Fibroblast of lung (primary cell): Measurements from ENCODE around the gene DENND5B. TPM values are rescaled to one million over a fixed set of nuclear protein-coding genes. Genes with fewer than 3 reads are reported as not detected.

Source experiments
- DNase-seq, 2 donors: peaks; one replicate each; pipeline versions ENCODE4 v3.0.0 to v3.0.0-alpha.2; 2010; ENCODE audit warnings: low read depth in 2 of 2
- H2AFZ ChIP-seq: 2 replicates; pipeline ENCODE4 v1.5.1; 2012; ENCODE audit warnings: low read length, control low read depth, inconsistent platforms
- H3K27ac ChIP-seq: 2 replicates; pipeline ENCODE4 v1.5.1; 2011; ENCODE audit warnings: low read length, control low read depth; ENCODE audit not compliant: insufficient read depth
- H3K27me3 ChIP-seq: 2 replicates; pipeline ENCODE4 v1.5.1; 2011; ENCODE audit warnings: mild to moderate bottlenecking, low read length; ENCODE audit not compliant: control insufficient read depth, insufficient read depth
- H3K36me3 ChIP-seq: 2 replicates; pipeline ENCODE4 v1.5.1; 2011; ENCODE audit warnings: low read length; ENCODE audit not compliant: control insufficient read depth, insufficient read depth
- H3K4me1 ChIP-seq: 2 replicates; pipeline ENCODE4 v1.5.1; 2011; ENCODE audit warnings: low read length; ENCODE audit not compliant: control insufficient read depth, insufficient read depth; ENCODE audit errors: extremely low read depth
- H3K4me2 ChIP-seq: 2 replicates; pipeline ENCODE4 v1.5.1; 2011; ENCODE audit warnings: low read length, control low read depth; ENCODE audit not compliant: insufficient read depth; ENCODE audit errors: extremely low read depth
- H3K4me3 ChIP-seq, 4 experiments: fragments of 200-600 bp in 1 of 4; sonication (generic) in 1 of 4; replicated peaks in 1 of 4; 2 replicates each; pipeline ENCODE4 v1.5.1; 2011 to 2016; ENCODE audit warnings: low read length in 4 of 4, low read depth in 3 of 4, mild to moderate bottlenecking in 3 of 4, control low read depth in 2 of 4, inconsistent platforms in 1 of 4, mixed read lengths in 1 of 4; ENCODE audit not compliant: insufficient read depth in 1 of 4; ENCODE audit errors: control extremely low read depth in 1 of 4
- H3K79me2 ChIP-seq: 2 replicates; pipeline ENCODE4 v1.5.1; 2012; ENCODE audit warnings: mild to moderate bottlenecking, low read length, inconsistent platforms; ENCODE audit not compliant: control insufficient read depth, insufficient read depth
- H3K9ac ChIP-seq: 2 replicates; pipeline ENCODE4 v1.5.1; 2011; ENCODE audit warnings: mild to moderate bottlenecking, low read length, control low read depth; ENCODE audit not compliant: insufficient read depth
- H3K9me3 ChIP-seq: 2 replicates; pipeline ENCODE4 v1.5.1; 2012; ENCODE audit warnings: low read depth, low read length; ENCODE audit not compliant: control insufficient read depth, insufficient read depth
- H4K20me1 ChIP-seq: 2 replicates; pipeline ENCODE4 v1.5.1; 2011; ENCODE audit warnings: low read length; ENCODE audit not compliant: control insufficient read depth, insufficient read depth; ENCODE audit errors: extremely low read depth
- EZH2 ChIP-seq: IDR thresholded peaks from 2 replicates; pipeline ENCODE4 v1.5.1; 2012; ENCODE audit warnings: low read length, control low read depth, mild to moderate bottlenecking; ENCODE audit errors: missing control alignments
- polyA plus RNA-seq, 2 donors: library from polyadenylated mRNA; depleted of rRNA in 1 of 2; stranded (reverse) in 1 of 2; unstranded in 1 of 2; fragments of >200 nt; gene quantifications; 2 replicates each; pipeline ENCODE4 v1.2.1, GENCODE V29; 2011 to 2012; ENCODE audit warnings: missing spikeins in 1 of 2
- total RNA-seq: library from RNA; depleted of rRNA; stranded (reverse); fragments of >200 nt; gene quantifications from 2 replicates; pipeline ENCODE4 v1.2.1, GENCODE V29; 2014
- TF ChIP-seq, protein P1 (sequence below), 2 donors: IDR thresholded peaks in 1 of 2; conservative IDR thresholded peaks in 1 of 2; 1 replicate in 1 of 2; 2 replicates in 1 of 2; pipeline ENCODE4 v1.5.1; 2011 to 2012; ENCODE audit warnings: low read length in 2 of 2, control low read depth in 1 of 2, inconsistent platforms in 1 of 2, low read depth in 1 of 2, mild to moderate bottlenecking in 1 of 2

DENND5B gene
- total and polyA plus RNA-seq, 2 donors (not counting 1 experiment from before 2014, with no cell fraction given) = 5.3 to 6.9 TPM

- Histone ChIP-seq H3K27me3 (no peaks in the 10 kb centered on the region), H3K36me3 (no peaks in the 10 kb centered on the region), H3K9ac (no peak overlapping the region), H4K20me1 (no peaks in the 10 kb centered on the region), H3K79me2 (no peaks in the 10 kb centered on the region), H3K4me2 (no peak overlapping the region), H3K9me3 (no peaks in the 10 kb centered on the region), H3K27ac (no peak overlapping the region), H3K4me3 (no peak overlapping the region), H2AFZ (no peak overlapping the region), H3K4me1 (no peaks in the 10 kb centered on the region)
- TF ChIP-seq, protein P1, sequence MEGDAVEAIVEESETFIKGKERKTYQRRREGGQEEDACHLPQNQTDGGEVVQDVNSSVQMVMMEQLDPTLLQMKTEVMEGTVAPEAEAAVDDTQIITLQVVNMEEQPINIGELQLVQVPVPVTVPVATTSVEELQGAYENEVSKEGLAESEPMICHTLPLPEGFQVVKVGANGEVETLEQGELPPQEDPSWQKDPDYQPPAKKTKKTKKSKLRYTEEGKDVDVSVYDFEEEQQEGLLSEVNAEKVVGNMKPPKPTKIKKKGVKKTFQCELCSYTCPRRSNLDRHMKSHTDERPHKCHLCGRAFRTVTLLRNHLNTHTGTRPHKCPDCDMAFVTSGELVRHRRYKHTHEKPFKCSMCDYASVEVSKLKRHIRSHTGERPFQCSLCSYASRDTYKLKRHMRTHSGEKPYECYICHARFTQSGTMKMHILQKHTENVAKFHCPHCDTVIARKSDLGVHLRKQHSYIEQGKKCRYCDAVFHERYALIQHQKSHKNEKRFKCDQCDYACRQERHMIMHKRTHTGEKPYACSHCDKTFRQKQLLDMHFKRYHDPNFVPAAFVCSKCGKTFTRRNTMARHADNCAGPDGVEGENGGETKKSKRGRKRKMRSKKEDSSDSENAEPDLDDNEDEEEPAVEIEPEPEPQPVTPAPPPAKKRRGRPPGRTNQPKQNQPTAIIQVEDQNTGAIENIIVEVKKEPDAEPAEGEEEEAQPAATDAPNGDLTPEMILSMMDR (conservative IDR thresholded peaks at IDR 0.05 in 1 of 2, IDR thresholded peaks at IDR 0.05 in 1 of 2; ENCODE audit: low read depth in 1 of 2, low read length in 2 of 2) = no peak
- TF ChIP-seq EZH2 = no peak
- DNase-seq = no peak
Measured at GRCh38 chr12:31412292-31412801, 178.6 kb downstream of the DENND5B start.

GRCh38 chr12:31408763-31409162, 182.2 kb downstream of the DENND5B start:
- Histone ChIP-seq H3K9ac (no peak overlapping the region), H4K20me1 (no peaks in the 10 kb centered on the region), H3K4me2 (no peak overlapping the region), H3K9me3 (no peaks in the 10 kb centered on the region), H3K36me3 (no peaks in the 10 kb centered on the region), H3K79me2 (no peaks in the 10 kb centered on the region), H3K27me3 (no peaks in the 10 kb centered on the region), H3K4me3 (no peak overlapping the region), H2AFZ (no peak overlapping the region), H3K27ac (no peak overlapping the region), H3K4me1 (no peaks in the 10 kb centered on the region)
- TF ChIP-seq, protein P1 (conservative IDR thresholded peaks at IDR 0.05 in 1 of 2, IDR thresholded peaks at IDR 0.05 in 1 of 2; ENCODE audit: low read depth in 1 of 2, low read length in 2 of 2) = no peak
- no peak for TF ChIP-seq EZH2
- DNase-seq = no peak

- Histone ChIP-seq H2AFZ (no peak overlapping the region), H3K27me3 (no peaks in the 10 kb centered on the region), H3K79me2 (no peaks in the 10 kb centered on the region), H3K27ac (no peak overlapping the region), H3K4me2 (no peak overlapping the region), H3K4me1 (no peaks in the 10 kb centered on the region), H3K4me3 (no peak overlapping the region), H3K36me3 (no peaks in the 10 kb centered on the region), H4K20me1 (no peaks in the 10 kb centered on the region), H3K9ac (no peak overlapping the region), H3K9me3 (no peaks in the 10 kb centered on the region)
- TF ChIP-seq EZH2 = no peak
- TF ChIP-seq, protein P1 (conservative IDR thresholded peaks at IDR 0.05 in 1 of 2, IDR thresholded peaks at IDR 0.05 in 1 of 2; ENCODE audit: low read depth in 1 of 2, low read length in 2 of 2) = no peak
- DNase-seq = no peak
Measured at GRCh38 chr12:31407562-31407961, 183.4 kb downstream of the DENND5B start.
